GM20431 (cell line): ENCODE measurements around the gene L2HGDH.
"Not testable (repeated sequence)": the region's sequence is repeated elsewhere in the genome, so short reads cannot be mapped to it uniquely, and the experiment has no call there.

Source experiments
- in situ Hi-C: fragments of 300-500 bp; cut with MseI, MboI; formaldehyde crosslinking; loops from one replicate; pipeline ENCODE4 v1.15.0; 2020; ENCODE audit warnings: low sequenced_read_pairs; ENCODE audit not compliant: unreplicated experiment

L2HGDH gene

DNA sequence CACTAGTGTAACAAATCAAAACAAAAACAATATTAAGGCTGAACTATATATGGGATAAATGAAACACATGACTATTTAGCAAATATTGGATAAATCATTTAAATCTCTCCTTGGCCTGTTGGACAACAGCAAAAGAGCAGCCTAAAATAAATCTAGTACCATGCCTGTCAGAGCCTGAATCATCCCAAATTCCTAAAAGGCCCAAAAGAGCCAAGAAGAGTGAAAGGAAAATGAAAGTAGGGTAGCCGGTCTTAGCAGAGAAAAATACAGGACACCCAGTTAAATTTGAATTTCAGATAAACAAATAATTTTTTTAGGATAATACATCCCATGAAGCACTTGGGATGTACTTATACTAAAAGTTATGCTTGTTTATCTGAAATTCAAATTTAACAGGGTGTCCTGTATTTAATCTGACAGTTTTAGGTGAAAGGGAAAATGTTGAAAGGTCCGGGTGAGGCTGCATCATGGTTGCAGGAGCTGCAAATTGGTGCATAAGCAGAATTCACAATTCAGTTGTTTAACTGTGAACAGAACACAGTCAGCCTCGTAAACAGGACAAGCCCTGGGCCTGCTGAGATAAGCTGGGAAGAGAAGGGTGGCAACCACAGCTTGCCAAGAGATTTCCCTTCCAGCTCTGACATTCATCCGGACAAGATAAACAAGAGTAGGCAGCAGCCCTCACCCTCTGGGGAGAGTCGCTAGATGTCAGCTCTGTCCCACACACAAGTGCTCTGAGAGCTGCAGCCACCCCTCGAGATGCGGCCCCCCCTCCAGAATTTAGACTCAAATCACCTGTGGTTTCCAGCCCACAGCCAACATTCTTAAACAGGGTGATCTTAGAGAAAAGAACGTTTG, 30.4 kb upstream of the L2HGDH start:
- in situ Hi-C loops, result loop anchor here (25.0 kb wide), 1 partner anchor 195 kb away; the partner anchor contains the start of gene MAP4K5

DNA sequence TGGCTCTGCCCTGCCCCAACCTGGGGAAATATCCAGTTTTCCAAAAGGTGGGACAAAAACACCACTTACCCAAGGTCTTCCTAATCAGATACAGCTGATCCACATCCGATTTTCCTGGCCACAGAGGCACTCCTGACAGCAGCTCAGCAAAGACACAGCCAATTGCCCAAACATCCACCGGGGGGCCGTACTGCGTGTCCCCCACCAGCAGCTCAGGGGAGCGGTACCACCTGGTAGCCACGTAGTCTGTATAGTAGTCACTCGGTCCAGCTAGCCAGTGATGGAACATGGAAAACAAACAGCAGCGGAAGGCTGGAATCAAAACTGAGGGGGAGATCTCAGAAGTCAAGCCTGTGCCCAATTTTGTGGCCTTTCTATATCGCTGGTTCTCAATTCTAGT, 28.9 kb upstream of the L2HGDH start:
- in situ Hi-C loops, result loop anchor here (25.0 kb wide), 1 partner anchor 196 kb away; the partner anchor contains the start of gene MAP4K5

DNA sequence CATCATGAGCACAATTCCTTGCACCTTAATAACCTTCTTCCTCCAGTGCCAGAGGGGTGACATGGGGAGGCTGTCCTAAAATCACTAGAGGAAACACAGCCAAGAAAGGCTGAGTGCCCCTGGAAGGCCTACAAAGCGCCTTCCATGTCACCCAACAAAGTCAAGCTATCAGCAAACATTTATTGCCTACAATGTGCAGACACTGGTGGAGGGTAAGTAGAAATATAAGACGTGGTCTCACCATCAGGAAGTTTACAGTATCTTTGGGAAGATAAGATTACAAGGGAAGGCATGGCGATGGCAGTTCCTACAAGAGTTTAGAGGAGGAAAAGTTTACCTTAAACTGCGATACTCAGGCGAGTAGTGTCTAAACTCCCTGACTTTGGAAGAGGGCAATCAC, 28.0 kb upstream of the L2HGDH start:
- in situ Hi-C loops, result loop anchor here (25.0 kb wide), 1 partner anchor 197 kb away; the partner anchor contains the start of gene MAP4K5

DNA sequence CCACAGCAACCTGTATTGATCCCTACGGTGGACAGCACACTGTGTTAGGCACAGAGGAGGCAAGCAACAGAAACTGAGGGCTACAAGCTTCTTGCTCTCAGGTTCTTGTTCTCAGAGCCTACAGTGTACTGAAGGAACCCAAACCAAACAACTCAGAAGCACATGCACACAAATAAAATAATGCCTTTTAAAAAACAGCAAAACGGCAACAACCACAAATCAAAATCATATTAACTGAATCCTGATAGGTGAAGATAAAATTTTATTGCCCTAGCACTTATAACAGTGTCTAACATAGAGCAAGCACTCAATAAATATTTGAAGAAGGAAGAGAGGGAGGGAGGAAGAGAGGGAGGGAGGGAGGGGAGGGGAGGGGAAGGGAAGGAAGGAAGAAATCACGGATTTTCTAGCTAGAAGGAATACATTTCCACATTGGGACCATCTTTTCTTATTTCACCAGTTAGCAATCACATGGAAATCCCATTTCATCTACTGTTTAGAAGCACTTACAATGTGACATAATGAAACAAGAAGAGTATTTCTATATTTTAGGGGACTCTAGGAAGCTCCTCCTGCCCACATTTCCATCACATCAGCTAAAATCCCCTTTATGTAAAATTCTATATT, 27.3 kb upstream of the L2HGDH start:
- in situ Hi-C loops, result loop anchor here (25.0 kb wide), 1 partner anchor 198 kb away; the partner anchor contains the start of gene MAP4K5

DNA sequence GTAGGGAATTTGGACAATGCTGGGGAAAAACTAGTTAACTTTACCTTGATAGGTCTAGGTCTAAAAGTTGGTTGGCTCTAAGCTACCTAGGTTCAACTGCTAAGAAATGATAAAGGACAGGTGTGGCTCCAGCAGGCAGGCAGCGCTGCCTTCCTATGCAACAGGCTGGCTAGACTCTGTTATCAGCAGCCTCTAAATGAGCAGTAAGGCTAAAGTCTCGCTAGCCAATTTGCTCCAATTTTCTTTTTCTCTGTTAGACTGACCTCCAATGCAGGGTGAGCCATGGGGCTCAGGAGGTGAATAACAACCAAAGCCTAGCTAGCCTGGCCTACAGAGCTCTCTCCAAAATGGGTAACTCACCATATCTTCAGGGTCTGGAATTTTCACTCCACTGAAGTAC, 26.6 kb upstream of the L2HGDH start:
- in situ Hi-C loops, result loop anchor here (25.0 kb wide), 1 partner anchor 199 kb away; the partner anchor contains the start of gene MAP4K5

DNA sequence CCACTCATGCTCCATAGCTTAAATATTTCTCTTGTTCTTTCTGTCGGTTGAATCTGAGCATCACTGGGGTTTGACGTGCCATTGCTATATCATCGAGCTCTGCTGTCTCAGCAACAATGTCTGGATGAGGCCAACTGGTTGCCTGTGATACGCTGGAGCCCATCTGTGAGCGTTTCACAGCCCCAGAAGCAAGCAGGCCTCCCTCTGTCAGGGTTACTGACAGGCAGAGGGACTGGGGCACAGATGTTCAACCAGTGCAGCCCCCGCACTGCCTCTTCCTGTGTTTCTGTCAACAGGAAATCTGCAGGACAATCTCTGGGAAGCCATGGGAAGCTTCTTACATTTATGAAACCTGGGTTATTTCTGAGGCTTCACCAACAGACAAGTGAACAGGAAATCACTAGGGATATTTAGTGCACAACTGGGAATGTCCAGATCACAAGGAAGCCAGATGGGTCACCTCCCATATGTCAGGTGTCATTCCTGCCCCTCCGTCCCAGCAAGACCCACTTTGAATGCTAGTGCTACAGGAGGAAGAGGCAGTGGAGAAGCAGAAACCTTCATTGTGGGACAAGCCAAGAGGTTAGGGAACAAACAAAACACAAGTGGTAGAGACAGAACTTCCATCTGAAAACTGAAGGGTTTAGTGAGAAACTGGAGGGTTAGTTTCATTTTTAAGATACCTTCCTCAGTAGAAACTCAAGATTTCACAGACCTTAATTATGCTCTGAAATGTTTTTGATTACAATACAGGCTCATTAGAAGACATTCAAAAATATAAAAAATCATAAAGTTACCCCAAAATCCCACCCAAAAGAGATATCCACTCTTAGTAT, 24.2 kb upstream of the L2HGDH start:
- in situ Hi-C loops, result loop anchor here (25.0 kb wide), 1 partner anchor 201 kb away; the partner anchor contains the start of gene MAP4K5

DNA sequence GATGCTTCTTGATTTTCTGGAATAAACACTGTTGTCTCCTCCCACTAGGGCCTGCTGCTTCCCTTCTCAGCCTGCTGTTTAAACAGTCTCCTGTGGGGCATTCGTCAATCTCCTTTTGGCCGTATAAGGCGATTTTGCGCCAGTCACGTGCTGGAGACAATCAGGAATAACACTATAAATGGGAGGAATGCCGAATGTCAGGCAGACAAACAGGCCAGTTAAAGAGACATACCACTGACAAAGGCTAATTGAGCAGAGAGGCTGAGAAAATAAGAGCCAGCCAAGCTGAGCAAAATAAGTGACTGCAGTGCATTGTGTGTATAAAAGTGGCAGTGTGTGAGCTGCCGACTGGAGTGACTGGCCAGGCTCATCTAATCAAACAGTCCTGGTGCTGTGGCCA, 23.4 kb upstream of the L2HGDH start:
- in situ Hi-C loops, result loop anchor here (25.0 kb wide), 1 partner anchor 202 kb away; the partner anchor contains the start of gene MAP4K5

DNA sequence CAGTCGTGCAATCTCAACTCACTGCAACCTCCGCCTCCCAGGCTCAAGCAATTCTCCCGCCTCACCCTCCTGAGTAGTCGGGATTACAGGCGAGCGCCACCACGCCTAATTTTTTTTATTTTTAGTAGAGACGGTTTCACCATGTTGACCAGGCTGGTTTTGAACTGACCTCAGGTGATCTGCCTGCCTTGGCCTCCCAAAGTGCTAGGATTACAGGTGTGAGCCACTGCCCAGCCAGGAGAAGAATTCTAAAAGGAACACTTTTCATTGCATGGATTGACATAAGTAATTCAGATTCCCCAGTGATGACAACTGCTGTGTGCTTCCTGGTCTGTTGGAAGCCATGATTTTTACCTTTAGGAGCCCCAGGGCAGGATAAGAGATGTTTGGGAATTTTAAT, 22.2 kb upstream of the L2HGDH start:
- in situ Hi-C loops, result loop anchor here (25.0 kb wide), 1 partner anchor 203 kb away; the partner anchor contains the start of gene MAP4K5

DNA sequence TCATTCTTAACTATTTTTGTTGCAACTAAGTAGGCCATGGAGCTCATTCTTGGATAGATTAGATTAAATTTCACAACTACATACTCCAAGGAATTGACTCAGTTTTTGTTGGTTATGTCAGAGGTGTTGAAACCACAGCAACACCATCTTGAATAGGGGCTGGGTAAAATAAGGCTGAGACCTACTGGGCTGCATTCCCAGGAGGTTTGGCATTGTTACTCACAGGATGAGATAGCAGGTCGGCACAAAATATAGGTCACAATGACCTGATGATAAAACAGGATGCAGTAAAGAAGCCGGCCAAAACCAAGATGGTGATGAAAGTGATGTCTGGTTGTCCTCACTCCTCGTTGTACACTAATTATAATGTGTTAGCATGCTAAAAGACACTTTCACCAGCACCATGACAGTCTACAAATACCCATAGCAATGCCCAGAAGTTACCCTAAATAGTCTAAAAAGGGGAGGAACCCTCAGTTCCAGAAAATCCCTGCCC, 21.0 kb upstream of the L2HGDH start:
- in situ Hi-C loops, result loop anchor here (25.0 kb wide), 1 partner anchor 204 kb away; the partner anchor contains the start of gene MAP4K5

DNA sequence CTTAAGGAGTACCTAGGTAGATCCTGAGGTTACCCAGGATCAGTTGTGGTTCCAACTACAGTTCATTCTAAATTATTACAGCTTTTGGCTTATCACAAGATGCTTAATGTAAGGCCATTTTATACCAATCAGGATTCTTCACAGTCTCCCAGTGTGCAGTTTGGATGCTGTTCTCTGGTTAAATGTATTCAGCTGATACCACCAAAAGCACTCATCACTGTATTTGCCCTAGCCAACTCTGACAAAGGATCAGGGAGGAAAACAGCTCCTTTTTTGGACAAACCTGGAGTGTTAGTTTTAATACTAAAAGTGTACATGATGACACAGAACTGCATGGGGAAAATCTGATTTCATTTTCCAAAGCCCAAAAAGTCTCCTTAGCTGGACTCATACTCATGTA, 19.6 kb upstream of the L2HGDH start:
- in situ Hi-C loops, result loop anchor here (25.0 kb wide), 1 partner anchor 206 kb away; the partner anchor contains the start of gene MAP4K5

DNA sequence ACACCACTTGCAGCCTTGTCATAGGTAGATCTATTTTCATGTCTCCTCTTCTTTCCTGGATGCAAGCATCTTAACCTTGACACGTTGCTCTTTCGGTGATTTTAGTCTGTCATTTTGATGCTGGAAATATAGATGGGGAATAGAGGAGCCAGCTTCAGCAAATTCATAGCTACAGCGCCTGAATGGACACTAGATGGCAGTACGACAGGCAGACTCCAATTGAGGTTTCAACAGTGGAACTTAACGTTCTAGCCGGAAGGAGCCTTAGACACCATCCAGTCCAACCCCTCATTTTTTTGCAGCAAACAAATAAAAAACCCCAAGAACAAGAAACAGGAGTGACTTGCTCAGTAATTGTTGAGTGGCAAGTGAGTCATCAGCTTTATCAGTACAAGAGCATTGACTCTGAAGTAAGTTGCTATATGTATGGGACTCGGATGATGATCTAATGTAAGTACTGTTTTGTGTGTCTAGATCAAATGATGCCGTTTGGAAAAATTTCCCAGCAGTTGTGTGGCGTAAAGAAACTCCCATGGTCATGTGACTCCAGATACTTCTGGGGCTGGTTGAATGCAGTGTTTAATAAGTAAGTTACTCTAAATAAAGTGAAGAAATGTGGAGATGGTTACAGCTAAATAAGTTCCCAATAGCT, 9.1 kb upstream of the L2HGDH start:
- in situ Hi-C loops, result no loop called here

DNA sequence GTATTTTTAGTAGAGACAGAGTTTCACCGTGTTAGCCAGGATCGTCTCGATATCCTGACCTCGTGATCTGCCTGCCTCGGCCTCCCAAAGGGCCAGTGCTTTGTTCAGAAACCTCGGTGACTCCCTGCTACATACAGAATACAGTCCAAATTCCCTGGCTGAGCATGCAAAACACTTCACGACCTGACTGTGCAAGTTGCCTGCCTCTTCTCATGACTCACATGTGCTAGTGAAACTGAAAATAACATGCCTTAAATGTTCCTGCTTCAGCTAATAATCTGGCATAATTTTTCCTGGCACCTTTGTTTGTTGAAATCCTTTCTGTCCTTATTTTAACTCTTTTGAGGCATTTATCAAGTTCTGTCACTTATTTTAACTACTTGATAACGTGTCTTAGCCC, 8.3 kb upstream of the L2HGDH start:
- in situ Hi-C loops, result no loop called here

DNA sequence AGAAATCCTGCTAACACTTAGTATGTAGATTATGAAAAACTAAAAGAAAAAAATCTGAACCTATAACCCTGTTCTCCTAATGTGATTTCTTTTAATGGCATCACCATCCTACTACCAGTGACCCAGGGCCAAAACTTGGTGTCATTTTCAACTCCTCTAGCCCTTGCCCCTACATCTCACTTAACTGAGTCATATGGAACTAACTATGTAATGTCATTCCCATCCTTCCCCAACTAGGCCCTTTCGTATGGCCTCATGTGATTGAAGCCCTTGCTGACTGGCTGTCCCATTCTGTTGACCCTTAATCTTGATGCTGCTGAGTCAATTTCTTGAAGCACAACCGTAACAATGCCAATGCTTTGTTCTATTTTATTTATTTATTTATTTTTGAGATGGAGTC, 7.7 kb upstream of the L2HGDH start:
- in situ Hi-C loops, result no loop called here

DNA sequence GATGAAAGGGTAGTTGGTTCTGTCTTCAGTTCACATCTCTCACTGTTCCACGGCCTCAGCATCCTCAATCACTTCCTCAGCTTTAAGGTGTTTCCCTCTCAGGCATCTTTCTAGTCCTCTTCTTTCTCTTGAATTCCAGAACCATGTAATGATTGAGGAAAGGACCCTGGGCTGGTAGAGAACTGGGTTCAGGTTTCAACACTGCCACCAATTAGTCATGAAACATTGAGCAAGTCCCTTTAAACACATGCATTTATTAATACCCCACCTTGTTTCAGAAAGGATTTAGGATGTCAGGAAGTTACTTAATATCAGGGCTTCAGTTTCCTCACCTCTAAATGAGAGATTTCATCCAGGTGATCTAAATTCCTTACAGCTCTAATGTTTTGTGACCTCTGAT, 7.3 kb upstream of the L2HGDH start:
- in situ Hi-C loops, result no loop called here

DNA sequence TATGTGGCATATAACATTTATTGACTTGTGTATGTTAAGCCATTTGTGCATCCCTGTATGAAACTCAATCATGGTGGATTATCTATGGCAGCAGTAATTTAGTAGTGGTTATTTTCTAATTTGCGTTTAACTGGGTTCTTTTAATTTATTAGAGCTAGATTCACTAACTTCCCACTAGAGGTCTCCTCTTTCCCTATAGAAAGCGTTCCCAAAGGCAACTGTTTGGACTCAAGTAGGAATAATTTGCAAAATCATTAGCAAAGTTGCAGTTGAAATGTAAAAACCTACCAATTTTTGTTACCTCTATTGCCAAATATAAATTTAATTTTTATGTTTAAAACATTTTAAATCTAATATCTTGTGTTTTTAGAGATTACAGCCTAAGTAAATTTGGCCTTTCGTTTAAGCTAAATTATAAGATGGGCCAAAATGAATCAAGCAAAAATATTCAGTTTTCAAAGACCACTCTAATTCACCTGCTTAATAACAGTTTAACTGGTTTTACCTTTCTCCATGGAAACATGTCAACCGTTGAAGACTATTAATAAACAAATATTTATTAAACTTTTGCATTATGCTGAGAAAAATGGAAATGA, 6.1 kb upstream of the L2HGDH start:
- in situ Hi-C loops, result no loop called here

DNA sequence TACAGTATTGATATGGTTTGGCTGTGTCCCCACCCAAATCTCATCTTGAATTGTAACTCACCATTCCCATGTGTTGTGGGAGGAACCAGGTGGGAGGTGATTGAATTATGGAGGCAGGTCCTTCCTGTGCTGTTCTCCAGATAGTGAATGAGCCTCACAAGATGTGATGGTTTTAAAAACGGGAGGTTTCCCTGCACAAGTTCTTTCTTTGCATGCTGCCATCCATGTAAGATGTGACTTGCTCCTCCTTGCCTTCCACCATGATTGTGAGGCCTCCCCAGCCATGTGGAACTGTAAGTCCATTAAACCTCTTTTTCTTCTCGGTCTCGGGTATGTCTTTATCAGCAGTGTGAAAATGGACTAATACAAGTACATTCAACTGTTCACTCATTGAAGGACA, 2.1 kb upstream of the L2HGDH start:
- in situ Hi-C loops, result not testable (repeated sequence)

DNA sequence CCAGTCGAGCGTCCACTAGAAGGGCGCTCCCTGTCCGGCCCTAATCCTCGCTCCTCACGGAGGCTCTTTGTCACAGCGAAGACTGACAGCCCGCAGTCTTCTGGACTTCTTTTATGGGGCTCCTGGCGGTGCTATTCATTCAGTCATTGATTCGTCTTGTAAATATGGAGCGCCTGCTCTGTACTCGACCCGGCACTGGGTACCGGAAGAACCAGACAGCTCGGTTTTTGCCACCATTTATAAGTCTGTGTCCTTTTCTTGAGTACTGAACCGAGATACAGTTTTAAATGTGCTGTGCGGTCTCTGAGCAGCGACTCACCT, 665 bp upstream of the L2HGDH start:
- in situ Hi-C loops, result no loop called here

DNA sequence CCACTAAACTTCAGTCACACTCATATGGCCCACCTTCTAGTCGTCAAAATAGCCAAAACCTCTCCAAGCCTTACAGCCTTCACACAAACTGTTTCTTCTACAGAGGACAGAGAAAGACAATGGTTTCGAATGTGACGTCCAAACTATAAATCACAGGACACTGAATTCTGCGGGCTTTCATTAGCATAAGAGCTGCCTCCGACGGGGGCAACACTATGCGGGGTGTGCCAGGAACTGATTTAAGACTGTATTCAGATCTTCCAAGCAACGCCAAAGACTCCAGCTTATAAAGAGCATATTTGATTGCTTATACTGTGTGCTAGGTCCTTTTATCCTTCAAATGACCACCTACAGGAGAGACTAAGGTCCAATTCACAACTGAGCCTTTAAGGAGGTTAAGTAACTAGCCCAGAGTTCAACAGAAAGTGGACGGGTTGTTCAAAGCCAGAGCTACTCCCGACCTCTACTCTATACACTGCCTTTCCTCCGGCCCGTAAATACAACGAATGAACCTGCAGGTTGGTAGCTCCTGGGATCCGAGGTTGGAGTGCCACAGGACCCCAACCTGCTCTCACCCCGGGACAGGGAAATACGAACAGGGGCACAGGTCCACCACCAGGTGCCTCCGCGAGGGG, 575 bp downstream of the L2HGDH start:
- in situ Hi-C loops, result no loop called here

DNA sequence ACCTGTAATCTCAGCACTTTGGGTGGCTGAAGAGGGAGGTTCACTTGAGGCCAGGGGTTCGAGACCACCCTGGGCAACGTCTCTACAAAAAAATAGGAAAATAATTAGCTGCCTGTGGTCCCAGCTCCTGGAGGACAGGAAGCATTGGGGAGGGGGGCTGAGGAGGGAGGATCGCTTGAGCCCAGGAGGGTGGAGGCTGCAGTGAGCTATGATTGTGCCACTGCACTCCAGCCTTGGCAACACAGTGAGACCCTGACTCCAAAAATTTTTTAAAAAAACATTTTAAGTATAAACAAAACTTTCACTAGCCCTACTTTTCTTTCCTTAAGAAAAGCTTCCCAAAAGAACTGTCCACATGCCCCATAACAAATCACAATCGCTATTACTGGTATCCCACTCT, 1.6 kb downstream of the L2HGDH start:
- in situ Hi-C loops, result no loop called here
